H1 (cell line): ENCODE results near the gene ABHD2. TPM values are rescaled to one million over a fixed set of nuclear protein-coding genes. Genes with fewer than 3 reads are reported as not detected.

Experiments
- CBX8 ChIP-seq: fragments of 300-800, 300-1000 bp; sonication (generic); IDR thresholded peaks from 2 replicates; pipeline ENCODE4 v1.7.1; 2016; ENCODE audit warnings: low read depth, low read length, borderline replicate concordance
- GTF2F1 ChIP-seq: IDR thresholded peaks from 2 replicates; pipeline ENCODE4 v1.6.1; 2012; ENCODE audit warnings: low read depth, low read length, improper control_type of control experiment, borderline replicate concordance
- JUN ChIP-seq: IDR thresholded peaks from 2 replicates; pipeline ENCODE4 v1.6.1; 2011; ENCODE audit warnings: low read depth, mild to moderate bottlenecking, improper control_type of control experiment, low read length
- JUND ChIP-seq: IDR thresholded peaks from 2 replicates; pipeline ENCODE4 v1.6.1; 2011; ENCODE audit warnings: mild to moderate bottlenecking, improper control_type of control experiment, low read length
- SIRT6 ChIP-seq: IDR thresholded peaks from one replicate; pipeline ENCODE4 v1.7.1; 2012; ENCODE audit warnings: low read length, inconsistent platforms
- ZNF274 ChIP-seq: IDR thresholded peaks from 2 replicates; pipeline ENCODE4 v1.7.0; 2012; ENCODE audit warnings: low read length, borderline replicate concordance; ENCODE audit errors: extremely low read depth
- polyA plus RNA-seq, 7 experiments: library from polyadenylated mRNA; depleted of rRNA in 3 of 7; stranded (reverse) in 5 of 7; unstranded in 2 of 7; fragments of >200 nt in 5 of 7; fragments of 200-250 nt in 2 of 7; gene quantifications; 1 replicate in 5 of 7; 2 replicates in 1 of 7; 4 replicates in 1 of 7; pipeline versions ENCODE4 v1.2.1 to v1.2.3, GENCODE V29; 2011 to 2013; ENCODE audit warnings: missing spikeins in 2 of 7, mixed read lengths in 2 of 7
- total RNA-seq: library from RNA; stranded (reverse); fragmentation: NEBNext Ultra II Directional; extraction: Animal tissue kit (Norgen Biotek cat#: 25700); gene quantifications from 2 replicates; pipeline ENCODE4 v1.2.1, GENCODE V29; 2021
- TF ChIP-seq, protein P1 (sequence below): IDR thresholded peaks from 2 replicates; pipeline ENCODE4 v1.6.1; 2012; ENCODE audit warnings: low read length, inconsistent platforms
- TF ChIP-seq, protein P2 (sequence below): fragments of 300-600 bp; sonication (generic); IDR thresholded peaks from 2 replicates; pipeline ENCODE4 v1.7.1; 2012; ENCODE audit warnings: low read length, moderate library complexity, mild to moderate bottlenecking, inconsistent platforms; ENCODE audit not compliant: insufficient replicate concordance
- TF ChIP-seq, protein P3 (sequence below): IDR thresholded peaks from 2 replicates; pipeline ENCODE4 v1.6.1; 2011; ENCODE audit warnings: low read depth, mild to moderate bottlenecking, low read length; ENCODE audit not compliant: insufficient read depth

ABHD2 gene
- total and polyA plus RNA-seq, 2 of the 8 experiments (the other 6 are each of a cell fraction or from before 2014, with no cell fraction given): 9.1 to 23.7 TPM

DNA sequence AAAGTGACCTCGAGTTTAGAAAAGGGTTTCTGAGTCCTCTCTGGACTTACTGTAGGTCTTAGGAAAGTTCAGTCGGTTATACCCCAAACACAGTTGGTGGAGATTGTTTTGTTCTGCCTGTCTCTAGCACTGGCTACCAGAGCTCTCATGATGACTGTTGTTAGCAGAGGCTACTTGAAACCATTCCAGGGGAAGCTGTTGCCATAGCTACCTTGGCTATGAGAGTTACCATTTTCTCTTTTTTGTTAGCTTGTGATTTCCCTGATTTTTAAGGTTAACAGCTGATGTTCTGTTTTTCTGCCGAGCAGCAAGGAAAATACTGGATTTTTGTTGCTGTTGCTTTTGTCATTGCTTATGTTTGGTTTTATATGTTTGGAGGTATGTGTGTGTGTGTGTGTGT is 26.7 kb downstream of the ABHD2 start (continued):
- TF ChIP-seq, protein P1, sequence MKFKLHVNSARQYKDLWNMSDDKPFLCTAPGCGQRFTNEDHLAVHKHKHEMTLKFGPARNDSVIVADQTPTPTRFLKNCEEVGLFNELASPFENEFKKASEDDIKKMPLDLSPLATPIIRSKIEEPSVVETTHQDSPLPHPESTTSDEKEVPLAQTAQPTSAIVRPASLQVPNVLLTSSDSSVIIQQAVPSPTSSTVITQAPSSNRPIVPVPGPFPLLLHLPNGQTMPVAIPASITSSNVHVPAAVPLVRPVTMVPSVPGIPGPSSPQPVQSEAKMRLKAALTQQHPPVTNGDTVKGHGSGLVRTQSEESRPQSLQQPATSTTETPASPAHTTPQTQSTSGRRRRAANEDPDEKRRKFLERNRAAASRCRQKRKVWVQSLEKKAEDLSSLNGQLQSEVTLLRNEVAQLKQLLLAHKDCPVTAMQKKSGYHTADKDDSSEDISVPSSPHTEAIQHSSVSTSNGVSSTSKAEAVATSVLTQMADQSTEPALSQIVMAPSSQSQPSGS: no peak
- no peak for TF ChIP-seq GTF2F1
- TF ChIP-seq SIRT6: no peak
- TF ChIP-seq JUN: no peak
- TF ChIP-seq, protein P2, sequence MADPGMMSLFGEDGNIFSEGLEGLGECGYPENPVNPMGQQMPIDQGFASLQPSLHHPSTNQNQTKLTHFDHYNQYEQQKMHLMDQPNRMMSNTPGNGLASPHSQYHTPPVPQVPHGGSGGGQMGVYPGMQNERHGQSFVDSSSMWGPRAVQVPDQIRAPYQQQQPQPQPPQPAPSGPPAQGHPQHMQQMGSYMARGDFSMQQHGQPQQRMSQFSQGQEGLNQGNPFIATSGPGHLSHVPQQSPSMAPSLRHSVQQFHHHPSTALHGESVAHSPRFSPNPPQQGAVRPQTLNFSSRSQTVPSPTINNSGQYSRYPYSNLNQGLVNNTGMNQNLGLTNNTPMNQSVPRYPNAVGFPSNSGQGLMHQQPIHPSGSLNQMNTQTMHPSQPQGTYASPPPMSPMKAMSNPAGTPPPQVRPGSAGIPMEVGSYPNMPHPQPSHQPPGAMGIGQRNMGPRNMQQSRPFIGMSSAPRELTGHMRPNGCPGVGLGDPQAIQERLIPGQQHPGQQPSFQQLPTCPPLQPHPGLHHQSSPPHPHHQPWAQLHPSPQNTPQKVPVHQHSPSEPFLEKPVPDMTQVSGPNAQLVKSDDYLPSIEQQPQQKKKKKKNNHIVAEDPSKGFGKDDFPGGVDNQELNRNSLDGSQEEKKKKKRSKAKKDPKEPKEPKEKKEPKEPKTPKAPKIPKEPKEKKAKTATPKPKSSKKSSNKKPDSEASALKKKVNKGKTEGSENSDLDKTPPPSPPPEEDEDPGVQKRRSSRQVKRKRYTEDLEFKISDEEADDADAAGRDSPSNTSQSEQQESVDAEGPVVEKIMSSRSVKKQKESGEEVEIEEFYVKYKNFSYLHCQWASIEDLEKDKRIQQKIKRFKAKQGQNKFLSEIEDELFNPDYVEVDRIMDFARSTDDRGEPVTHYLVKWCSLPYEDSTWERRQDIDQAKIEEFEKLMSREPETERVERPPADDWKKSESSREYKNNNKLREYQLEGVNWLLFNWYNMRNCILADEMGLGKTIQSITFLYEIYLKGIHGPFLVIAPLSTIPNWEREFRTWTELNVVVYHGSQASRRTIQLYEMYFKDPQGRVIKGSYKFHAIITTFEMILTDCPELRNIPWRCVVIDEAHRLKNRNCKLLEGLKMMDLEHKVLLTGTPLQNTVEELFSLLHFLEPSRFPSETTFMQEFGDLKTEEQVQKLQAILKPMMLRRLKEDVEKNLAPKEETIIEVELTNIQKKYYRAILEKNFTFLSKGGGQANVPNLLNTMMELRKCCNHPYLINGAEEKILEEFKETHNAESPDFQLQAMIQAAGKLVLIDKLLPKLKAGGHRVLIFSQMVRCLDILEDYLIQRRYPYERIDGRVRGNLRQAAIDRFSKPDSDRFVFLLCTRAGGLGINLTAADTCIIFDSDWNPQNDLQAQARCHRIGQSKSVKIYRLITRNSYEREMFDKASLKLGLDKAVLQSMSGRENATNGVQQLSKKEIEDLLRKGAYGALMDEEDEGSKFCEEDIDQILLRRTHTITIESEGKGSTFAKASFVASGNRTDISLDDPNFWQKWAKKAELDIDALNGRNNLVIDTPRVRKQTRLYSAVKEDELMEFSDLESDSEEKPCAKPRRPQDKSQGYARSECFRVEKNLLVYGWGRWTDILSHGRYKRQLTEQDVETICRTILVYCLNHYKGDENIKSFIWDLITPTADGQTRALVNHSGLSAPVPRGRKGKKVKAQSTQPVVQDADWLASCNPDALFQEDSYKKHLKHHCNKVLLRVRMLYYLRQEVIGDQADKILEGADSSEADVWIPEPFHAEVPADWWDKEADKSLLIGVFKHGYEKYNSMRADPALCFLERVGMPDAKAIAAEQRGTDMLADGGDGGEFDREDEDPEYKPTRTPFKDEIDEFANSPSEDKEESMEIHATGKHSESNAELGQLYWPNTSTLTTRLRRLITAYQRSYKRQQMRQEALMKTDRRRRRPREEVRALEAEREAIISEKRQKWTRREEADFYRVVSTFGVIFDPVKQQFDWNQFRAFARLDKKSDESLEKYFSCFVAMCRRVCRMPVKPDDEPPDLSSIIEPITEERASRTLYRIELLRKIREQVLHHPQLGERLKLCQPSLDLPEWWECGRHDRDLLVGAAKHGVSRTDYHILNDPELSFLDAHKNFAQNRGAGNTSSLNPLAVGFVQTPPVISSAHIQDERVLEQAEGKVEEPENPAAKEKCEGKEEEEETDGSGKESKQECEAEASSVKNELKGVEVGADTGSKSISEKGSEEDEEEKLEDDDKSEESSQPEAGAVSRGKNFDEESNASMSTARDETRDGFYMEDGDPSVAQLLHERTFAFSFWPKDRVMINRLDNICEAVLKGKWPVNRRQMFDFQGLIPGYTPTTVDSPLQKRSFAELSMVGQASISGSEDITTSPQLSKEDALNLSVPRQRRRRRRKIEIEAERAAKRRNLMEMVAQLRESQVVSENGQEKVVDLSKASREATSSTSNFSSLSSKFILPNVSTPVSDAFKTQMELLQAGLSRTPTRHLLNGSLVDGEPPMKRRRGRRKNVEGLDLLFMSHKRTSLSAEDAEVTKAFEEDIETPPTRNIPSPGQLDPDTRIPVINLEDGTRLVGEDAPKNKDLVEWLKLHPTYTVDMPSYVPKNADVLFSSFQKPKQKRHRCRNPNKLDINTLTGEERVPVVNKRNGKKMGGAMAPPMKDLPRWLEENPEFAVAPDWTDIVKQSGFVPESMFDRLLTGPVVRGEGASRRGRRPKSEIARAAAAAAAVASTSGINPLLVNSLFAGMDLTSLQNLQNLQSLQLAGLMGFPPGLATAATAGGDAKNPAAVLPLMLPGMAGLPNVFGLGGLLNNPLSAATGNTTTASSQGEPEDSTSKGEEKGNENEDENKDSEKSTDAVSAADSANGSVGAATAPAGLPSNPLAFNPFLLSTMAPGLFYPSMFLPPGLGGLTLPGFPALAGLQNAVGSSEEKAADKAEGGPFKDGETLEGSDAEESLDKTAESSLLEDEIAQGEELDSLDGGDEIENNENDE: no peak
- TF ChIP-seq, protein P3, sequence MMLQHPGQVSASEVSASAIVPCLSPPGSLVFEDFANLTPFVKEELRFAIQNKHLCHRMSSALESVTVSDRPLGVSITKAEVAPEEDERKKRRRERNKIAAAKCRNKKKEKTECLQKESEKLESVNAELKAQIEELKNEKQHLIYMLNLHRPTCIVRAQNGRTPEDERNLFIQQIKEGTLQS: no peak
- no peak for TF ChIP-seq CBX8
- no peak for TF ChIP-seq ZNF274
- no peak for TF ChIP-seq JUND
